ENCODE results near the gene MPZ.

MPZ gene

DNA sequence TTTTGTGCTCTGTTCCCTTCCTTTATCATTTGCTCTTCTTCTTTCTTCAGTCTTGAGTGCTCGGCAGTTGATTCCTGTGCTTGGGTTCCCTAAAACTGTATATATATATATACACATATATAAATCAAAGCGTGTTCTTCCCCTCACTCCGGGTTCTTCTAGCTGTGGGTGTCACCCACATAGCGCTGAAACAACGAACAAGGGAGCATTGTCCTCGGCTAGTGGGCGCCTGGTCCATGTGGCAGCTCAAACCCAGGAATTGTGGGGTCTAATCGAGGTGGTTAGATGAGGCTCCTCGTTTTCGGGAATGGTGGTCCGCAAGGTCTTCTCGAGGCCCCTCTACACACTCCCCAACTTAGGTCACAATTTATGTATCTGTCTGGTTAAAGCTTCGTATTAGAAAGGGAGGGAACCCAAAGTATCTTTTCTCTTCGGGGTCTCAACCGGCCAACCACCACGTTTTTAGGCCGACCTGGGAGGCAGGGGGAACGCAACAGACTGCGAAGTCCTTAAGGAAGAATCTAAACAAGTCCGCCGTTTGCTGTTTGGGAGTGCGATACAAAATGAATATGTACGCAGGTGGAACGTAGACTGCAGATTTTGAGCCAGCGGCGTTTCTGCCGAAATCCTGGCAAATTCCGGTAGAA lies 3.9 kb upstream of the MPZ start:
- in situ Hi-C loops (cut with MboI; ENCODE audit: low sequenced_read_pairs), result no loop called here
- no peaks in the 10 kb centered on the region for H3K9me3 ChIP-seq
- peak in 1 of 2 experiments; percentile 15 for DNase-seq (ENCODE audit: low spot score in 2 of 2)
- H3K4me3 ChIP-seq, result peak overlapping the region; percentile 91
- H3K36me3 ChIP-seq (replicated peaks), result peaks cover 3% of the 10 kb centered on the region
- peaks cover 28% of the 10 kb centered on the region for H3K4me1 ChIP-seq
- H3K27me3 ChIP-seq (ENCODE audit: low read depth), result no peaks in the 10 kb centered on the region

DNA sequence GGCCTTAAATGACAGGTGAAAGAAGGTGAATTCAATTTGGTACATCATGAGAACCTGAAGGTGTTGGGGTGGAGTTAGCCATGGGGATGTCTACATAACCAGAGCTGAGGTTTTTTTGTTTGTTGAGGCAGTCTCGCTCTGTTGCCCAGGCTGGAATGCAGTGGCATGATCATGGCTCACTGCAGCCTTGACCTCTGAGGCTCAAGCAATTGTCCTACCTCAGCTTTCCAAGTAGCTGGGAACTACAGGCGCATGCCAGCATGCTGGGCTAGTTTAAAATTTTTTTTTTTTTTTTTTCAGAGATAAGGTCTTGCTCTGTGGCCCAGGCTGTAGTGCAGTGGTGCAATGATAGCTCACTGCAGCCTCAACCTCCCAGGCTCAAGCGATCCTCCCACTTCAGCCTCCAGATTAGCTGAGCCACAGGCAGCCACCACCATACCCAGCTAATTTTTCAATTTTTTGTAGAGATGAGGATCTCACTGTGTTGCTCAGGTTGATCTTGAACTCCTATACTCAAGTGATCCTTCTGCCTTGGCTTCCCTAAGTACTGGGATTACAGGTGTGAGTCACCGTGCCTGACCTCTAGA lies 1.9 kb upstream of the MPZ start:
- Histone ChIP-seq H3K4me1 (peaks cover 33% of the 10 kb centered on the region), H3K4me3 (no peak overlapping the region), H3K9me3 (no peaks in the 10 kb centered on the region), H3K27me3 (ENCODE audit: low read depth) (no peaks in the 10 kb centered on the region), H3K36me3 (replicated peaks) (no peaks in the 10 kb centered on the region; the same call in 1 of the 2 replicates)
- no peak for DNase-seq (ENCODE audit: low spot score in 2 of 2)
- in situ Hi-C loops (cut with MboI; ENCODE audit: low sequenced_read_pairs), result no loop called here

DNA sequence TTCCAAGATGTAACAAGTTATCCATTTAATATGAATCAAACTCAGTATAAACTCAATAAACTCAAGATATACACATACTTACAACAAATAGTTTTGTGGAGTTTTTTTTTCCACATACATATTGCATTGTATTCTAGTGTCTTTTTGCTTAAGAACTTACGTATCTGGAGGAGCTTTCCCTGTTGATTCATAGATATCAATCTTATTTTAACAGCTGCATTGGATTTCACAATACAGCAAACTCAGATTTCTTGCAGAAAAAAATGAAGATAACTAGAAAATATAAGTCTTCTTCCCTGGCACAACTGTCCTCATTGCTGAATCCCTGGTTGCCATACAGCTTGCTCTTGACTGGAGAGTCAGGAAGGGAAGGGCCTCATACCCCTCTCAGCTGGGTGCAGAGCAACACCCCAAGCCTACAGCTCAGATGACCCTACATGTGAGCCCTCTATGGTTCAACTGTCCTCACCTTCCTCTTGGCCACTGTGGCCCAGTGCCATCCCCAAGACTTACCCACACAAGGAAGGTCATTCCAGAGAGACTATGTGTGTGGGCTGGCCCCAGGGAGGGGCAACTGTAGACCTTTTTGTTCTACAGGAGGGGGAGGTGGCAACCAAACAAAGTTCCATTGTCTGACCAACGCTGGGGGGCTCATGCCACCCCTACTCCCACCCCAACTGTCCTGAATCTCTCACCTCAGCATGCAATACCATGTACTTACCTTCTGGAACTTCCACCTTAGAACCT lies 1.7 kb downstream of the MPZ start:
- in situ Hi-C loops (cut with MboI; ENCODE audit: low sequenced_read_pairs), result no loop called here
- Histone ChIP-seq H3K36me3 (replicated peaks) (no peaks in the 10 kb centered on the region), H3K9me3 (no peaks in the 10 kb centered on the region), H3K27me3 (ENCODE audit: low read depth) (no peaks in the 10 kb centered on the region), H3K4me1 (peaks cover 25% of the 10 kb centered on the region), H3K4me3 (no peak overlapping the region)
- DNase-seq (ENCODE audit: low spot score in 2 of 2), result no peak

DNA sequence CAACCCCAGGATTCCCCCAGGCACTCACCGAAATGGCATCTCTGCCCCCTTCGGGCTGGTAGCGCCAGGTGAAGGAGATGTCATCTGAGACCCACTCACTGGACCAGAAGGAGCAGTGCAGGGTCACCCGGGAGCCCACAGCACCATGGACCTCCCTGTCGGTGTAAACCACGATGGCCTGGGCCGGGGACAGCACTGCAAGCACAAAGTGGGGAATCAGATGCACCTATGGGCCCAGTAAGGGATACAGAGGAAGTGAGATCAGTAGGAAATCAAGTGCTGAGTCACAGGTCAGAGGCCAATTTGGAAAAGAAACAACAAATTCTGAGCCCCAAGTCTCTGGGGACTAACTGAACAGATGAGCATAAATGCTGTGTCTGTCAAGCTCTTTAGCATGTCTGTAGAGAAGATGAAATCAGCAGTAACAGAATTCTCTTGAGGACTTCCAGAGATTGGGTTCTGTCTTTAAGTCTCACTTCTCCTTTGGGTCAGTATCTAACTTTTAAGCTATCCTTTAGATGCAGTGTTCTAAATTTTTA lies 2.5 kb downstream of the MPZ start:
- DNase-seq (ENCODE audit: low spot score in 2 of 2), result peak in 1 of 2 experiments; percentile 27
- peaks cover 23% of the 10 kb centered on the region for H3K4me1 ChIP-seq
- in situ Hi-C loops (cut with MboI; ENCODE audit: low sequenced_read_pairs), result no loop called here
- no peak overlapping the region for H3K4me3 ChIP-seq
- no peaks in the 10 kb centered on the region for H3K9me3 ChIP-seq
- H3K36me3 ChIP-seq (replicated peaks), result no peaks in the 10 kb centered on the region
- H3K27me3 ChIP-seq (ENCODE audit: low read depth), result no peaks in the 10 kb centered on the region

DNA sequence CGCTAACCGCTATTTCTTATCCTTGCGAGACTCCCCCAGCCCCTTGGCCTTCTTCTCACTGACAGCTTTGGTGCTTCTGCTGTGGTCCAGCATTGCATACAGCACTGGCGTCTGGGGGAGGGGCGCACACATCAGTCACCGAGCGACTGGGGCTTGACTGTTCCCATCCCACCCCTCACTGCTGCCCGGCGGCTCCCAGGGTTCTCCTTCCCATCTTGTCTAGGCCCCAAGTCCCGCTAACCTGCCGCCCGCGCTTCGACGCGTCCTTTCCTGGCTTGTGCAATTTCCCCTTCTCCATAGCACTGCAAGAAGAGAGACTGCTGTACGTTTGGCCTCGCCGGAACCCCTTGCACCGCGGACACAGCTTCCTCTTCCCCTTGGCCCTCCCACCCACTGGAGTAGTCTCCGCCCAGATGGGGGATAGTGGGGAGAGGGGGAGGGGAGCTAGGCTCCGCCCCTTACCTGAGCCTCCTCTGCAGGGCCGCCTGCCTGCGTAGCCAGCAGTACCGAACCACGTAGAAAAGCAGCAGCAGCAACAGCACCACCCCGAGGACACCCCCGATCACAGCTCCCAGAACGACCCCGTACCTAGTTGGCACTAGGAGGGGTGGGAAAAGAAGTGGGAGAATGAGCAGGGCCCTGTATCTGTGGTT lies 3.8 kb downstream of the MPZ start:
- Histone ChIP-seq H3K36me3 (replicated peaks) (no peaks in the 10 kb centered on the region), H3K4me1 (peaks cover 23% of the 10 kb centered on the region), H3K9me3 (no peaks in the 10 kb centered on the region), H3K27me3 (ENCODE audit: low read depth) (no peaks in the 10 kb centered on the region), H3K4me3 (peak overlapping the region; percentile 49)
- DNase-seq (ENCODE audit: low spot score in 2 of 2), result peak; percentile 47 to 84
- in situ Hi-C loops (cut with MboI; ENCODE audit: low sequenced_read_pairs), result no loop called here

DNA sequence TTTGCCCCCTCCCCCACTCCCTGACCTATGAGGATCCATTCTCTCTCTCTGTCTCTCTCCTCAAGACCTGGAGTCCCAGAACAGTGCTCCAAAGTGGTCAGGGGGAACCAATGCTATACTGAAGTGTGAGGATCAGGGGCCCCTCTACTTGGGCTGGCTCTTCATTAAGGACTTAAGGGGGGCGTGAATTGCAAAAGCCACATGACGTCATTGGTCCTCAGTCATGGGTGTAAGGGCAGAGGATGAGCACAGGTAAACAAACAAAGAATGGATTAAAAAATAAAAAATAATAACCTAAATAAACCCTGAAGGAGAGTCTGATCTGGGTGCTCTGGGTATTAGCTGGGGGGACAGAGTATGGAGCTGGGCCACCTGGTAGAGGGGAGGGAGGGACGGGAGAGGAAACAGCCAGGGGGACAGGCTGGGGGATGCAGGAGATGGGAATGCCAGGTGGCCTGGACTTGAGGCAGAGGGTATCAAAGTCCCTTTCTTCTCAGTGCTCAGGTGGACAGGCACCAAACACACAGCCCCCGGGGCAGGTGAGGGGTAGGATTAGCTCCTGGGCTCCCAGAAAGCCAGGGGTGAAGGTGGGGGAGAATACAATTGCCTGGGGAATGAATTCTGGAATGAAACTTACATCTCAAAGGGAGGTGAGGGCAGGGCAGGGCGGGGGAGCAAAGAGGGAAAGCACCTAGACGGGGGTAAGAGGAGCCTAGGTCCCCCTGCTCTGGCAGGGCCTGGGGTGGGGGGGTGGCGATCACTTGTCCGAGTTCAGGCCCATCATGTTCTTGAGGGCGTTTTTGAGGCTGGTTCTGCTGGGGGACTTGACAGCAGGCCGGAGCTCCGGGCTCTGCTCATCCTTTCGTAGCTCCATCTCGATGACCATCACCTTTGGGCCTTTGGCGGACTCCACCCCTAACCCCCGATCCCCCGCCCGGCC lies 4.6 kb downstream of the MPZ start:
- in situ Hi-C loops (cut with MboI; ENCODE audit: low sequenced_read_pairs), result no loop called here
- no peaks in the 10 kb centered on the region for H3K27me3 ChIP-seq (ENCODE audit: low read depth)
- peaks cover 23% of the 10 kb centered on the region for H3K4me1 ChIP-seq
- no peak for DNase-seq (ENCODE audit: low spot score in 2 of 2)
- no peaks in the 10 kb centered on the region for H3K9me3 ChIP-seq
- no peaks in the 10 kb centered on the region for H3K36me3 ChIP-seq (replicated peaks)
- peak overlapping the region; percentile 49 for H3K4me3 ChIP-seq

DNA sequence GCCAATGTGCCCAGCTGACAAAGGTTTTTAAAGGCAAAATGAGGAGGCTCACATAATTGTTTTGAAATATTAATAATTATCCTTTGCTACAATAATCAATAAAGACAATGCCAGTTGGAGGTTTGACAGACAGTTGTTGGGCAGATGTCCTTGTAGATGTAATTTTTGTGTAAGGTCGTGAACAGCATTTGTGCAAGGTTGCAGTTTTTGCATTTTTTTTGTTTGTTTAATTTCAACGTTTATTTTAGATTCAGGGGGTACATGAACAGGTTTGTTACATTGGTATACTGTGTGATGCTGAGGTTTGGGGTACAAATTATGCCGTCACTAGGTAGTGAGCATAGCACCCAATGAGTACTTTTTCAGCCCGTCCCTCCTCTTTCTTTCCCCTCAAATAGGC lies 9.3 kb downstream of the MPZ start:
- Histone ChIP-seq H3K4me1 (peaks cover 14% of the 10 kb centered on the region), H3K36me3 (replicated peaks) (no peaks in the 10 kb centered on the region), H3K27me3 (ENCODE audit: low read depth) (no peaks in the 10 kb centered on the region), H3K4me3 (no peak overlapping the region), H3K9me3 (no peaks in the 10 kb centered on the region)
- in situ Hi-C loops (cut with MboI; ENCODE audit: low sequenced_read_pairs), result no loop called here
- DNase-seq (ENCODE audit: low spot score in 2 of 2), result no peak

DNA sequence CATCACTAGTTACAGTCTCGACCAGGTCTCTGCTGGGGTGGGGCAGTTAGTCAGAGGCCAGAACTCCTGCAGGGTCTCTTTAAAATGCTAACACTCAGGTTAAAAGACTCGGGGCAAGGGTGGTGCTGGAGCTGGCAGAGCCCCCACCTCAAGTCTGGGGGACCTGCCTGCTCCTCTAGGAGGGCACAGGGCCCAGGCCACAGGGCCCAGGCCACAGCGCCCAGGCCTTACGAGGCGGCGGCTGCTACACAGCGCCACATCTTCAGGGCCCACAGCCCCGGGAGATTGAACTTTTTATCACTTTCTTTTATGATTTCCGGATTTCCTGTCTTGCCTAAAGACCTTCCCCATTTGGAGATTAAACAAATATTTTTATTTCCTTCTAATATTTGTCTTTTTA lies 10.4 kb downstream of the MPZ start:
- Histone ChIP-seq H3K36me3 (replicated peaks) (no peaks in the 10 kb centered on the region), H3K4me3 (no peak overlapping the region), H3K9me3 (no peaks in the 10 kb centered on the region), H3K27me3 (ENCODE audit: low read depth) (no peaks in the 10 kb centered on the region), H3K4me1 (peaks cover 8% of the 10 kb centered on the region)
- in situ Hi-C loops (cut with MboI; ENCODE audit: low sequenced_read_pairs), result no loop called here
- no peak for DNase-seq (ENCODE audit: low spot score in 2 of 2)

DNA sequence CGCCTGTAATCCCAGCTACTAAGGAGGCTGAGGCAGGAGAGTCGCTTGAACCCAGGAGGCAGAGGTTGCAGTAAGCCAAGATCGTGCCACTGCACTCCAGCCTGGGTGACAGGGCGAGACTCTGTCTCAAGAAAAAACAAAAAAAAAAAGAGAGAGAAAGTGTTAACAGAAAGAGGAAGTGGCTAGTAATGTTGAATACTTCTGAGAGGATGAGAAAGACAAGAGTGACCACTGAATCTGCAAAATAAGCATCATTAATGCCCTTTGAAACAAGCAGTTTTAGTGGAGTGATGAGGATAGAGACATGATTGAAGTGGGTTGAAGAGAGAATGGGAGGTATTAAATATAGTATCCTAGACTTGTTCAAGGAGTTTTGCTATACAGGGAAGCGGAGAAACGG lies 11.7 kb downstream of the MPZ start:
- in situ Hi-C loops (cut with MboI; ENCODE audit: low sequenced_read_pairs), result no loop called here
- Histone ChIP-seq H3K4me3 (no peak overlapping the region), H3K27me3 (ENCODE audit: low read depth) (no peaks in the 10 kb centered on the region), H3K9me3 (no peaks in the 10 kb centered on the region), H3K36me3 (replicated peaks) (no peaks in the 10 kb centered on the region), H3K4me1 (no peaks in the 10 kb centered on the region; the same call in 1 of the 2 replicates)
- no peak for DNase-seq (ENCODE audit: low spot score in 2 of 2)

DNA sequence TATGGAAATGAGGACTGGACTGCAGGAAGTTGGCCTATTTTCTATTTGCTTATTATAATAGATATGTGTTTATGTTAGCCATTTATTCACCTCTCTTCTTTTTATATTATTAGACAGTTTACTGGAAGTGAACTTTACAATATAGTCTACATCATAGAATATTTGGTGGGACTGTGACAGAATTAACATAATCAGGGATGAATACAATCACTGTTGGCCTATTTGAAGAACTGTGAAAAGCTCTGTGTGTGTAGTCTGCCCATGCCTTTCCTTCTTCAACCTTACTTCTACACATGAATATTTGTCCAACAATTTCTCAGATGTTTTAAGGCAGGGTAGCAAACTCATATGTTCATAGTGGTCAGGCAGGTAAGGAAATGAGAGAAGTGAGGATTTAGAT lies 12.4 kb downstream of the MPZ start:
- H3K4me3 ChIP-seq, result no peak overlapping the region

DNA sequence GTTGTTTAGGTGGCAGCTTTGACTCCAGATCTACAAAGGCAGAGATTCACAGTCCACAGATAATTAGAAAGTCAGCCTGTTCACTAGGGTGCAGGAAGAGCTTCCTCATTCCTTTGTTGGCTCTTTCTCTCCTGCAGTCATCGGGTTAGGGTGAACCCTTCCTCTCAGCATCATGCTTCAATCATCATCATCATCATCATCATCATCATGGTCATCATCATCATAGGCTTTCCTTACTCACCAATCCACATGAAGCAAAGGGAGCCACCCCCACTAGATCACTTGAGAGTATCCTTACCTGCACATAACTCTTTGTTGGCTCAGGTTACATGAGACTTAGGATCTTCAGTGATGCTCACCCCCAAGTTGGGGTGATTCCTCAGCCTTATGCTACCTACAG lies 19.0 kb downstream of the MPZ start:
- H3K9me3 ChIP-seq, result no peaks in the 10 kb centered on the region
- no peak overlapping the region for H3K4me3 ChIP-seq
- no peaks in the 10 kb centered on the region for H3K27me3 ChIP-seq (ENCODE audit: low read depth)
- H3K4me1 ChIP-seq, result no peaks in the 10 kb centered on the region
- no peak for DNase-seq (ENCODE audit: low spot score in 2 of 2)
- in situ Hi-C loops (cut with MboI; ENCODE audit: low sequenced_read_pairs), result no loop called here
- no peaks in the 10 kb centered on the region for H3K36me3 ChIP-seq (replicated peaks)

More for the DNA sequence above, 12.4 kb downstream of the MPZ start:
- Histone ChIP-seq H3K27me3 (ENCODE audit: low read depth) (no peaks in the 10 kb centered on the region), H3K4me1 (no peaks in the 10 kb centered on the region; the same call in 1 of the 2 replicates), H3K9me3 (no peaks in the 10 kb centered on the region), H3K36me3 (replicated peaks) (no peaks in the 10 kb centered on the region)
- in situ Hi-C loops (cut with MboI; ENCODE audit: low sequenced_read_pairs), result no loop called here
- no peak for DNase-seq (ENCODE audit: low spot score in 2 of 2)

DNA sequence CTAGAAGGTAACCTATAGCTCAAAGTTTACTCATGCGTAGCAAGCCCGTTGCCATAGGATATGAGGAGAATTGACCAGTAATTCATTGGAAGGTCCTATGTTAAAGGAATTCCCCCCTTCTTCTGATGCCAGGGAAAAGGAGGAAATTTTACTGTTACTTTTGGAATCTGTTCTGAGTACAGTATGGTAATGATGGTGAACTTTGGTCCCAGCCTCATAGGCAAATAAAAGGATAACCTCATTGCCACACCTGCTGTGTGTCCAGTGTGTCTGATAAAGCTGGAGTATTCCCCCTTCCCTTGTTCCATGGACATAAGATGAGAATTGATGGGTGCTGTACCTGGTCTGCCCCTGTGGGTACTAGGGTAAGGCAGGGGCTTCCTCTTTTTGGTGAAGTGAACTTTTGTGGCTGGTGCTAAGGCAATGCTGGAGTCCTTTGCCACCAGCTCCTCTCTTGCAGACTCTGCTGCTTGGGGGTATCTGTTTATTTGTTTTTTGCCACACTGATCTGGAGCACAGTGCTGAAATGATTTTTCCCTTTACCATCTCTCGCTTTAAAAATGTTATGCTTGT lies 22.2 kb downstream of the MPZ start:
- no peaks in the 10 kb centered on the region for H3K9me3 ChIP-seq
- H3K36me3 ChIP-seq (replicated peaks), result no peaks in the 10 kb centered on the region
- peaks cover under 1% of the 10 kb centered on the region for H3K27me3 ChIP-seq (ENCODE audit: low read depth)
- no peak for DNase-seq (ENCODE audit: low spot score in 2 of 2)
- H3K4me1 ChIP-seq, result no peaks in the 10 kb centered on the region
- in situ Hi-C loops (cut with MboI; ENCODE audit: low sequenced_read_pairs), result no loop called here
- no peak overlapping the region for H3K4me3 ChIP-seq

DNA sequence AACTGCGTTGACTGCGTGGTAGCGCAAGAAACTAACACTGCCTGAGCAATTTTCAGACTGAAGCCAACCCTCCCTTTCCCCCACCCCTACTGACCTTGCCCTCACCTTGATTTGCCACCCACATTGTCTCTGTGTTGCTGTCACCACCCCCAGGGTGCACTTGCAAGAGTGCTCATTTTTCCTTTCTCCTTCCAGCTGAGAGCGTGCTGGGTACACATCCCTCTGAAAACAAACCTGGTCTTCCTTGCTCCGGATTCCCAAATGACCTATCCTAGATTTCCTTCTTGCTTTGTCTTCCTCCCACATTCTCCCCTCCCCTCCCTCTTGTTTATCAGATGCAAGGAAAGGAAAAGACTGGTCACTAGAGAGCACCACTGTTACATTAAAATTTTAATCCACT lies 24.2 kb downstream of the MPZ start:
- Histone ChIP-seq H3K4me1 (no peaks in the 10 kb centered on the region), H3K4me3 (no peak overlapping the region), H3K9me3 (no peaks in the 10 kb centered on the region), H3K27me3 (ENCODE audit: low read depth) (peaks cover 3% of the 10 kb centered on the region), H3K36me3 (replicated peaks) (no peaks in the 10 kb centered on the region)
- DNase-seq (ENCODE audit: low spot score in 2 of 2), result no peak
- in situ Hi-C loops (cut with MboI; ENCODE audit: low sequenced_read_pairs), result no loop called here

Data from HAP-1 (cell line).